ENCODE measurements around the gene CFAP77. TPM values are rescaled to one million over a fixed set of nuclear protein-coding genes. Genes with fewer than 3 reads are reported as not detected.

CFAP77 gene
- total RNA-seq, 6 donors from 2014 or later = 0.78 to 16.7 (median 2.7) TPM; not detected in 1

GRCh38 chr9:132507670-132508469 lies 97.9 kb downstream of the CFAP77 start:
- DNase-seq = peak; percentile 44 to 83
- peak in 1 of 2 donors; percentile 69 for ATAC-seq (ENCODE audit: low FRiP score in 2 of 2)

GRCh38 chr9:132509928-132510874 lies 100.2 kb downstream of the CFAP77 start:
- Histone ChIP-seq H3K9me3 (no peaks in the 10 kb centered on the region), H3K36me3 (no peaks in the 10 kb centered on the region), H3K27me3 (no peaks in the 10 kb centered on the region), H3K4me3 (no peak overlapping the region), H3K27ac (no peak overlapping the region), H3K4me1 (peaks cover 0 to 5% (median 2%) of the 10 kb centered on the region in 4 donors)
- DNase-seq = peak in 1 of 2 donors; percentile 78
- peak in 1 of 2 donors; percentile 53 for ATAC-seq (ENCODE audit: low FRiP score in 2 of 2)
- WGBS, 2 donors = 71 to 72% methylated on average over 18 to 36 of the region's 40 CpGs
- no peak for TF ChIP-seq CTCF (IDR thresholded peaks at IDR 0.05)
- no peak for TF ChIP-seq EP300 (IDR thresholded peaks at IDR 0.05)
- TF ChIP-seq POLR2AphosphoS5 (IDR thresholded peaks at IDR 0.05) = no peak
- TF ChIP-seq POLR2A (IDR thresholded peaks at IDR 0.05) = no peak

More at GRCh38 chr9:132507670-132508469, 97.9 kb downstream of the CFAP77 start:
- TF ChIP-seq CTCF (IDR thresholded peaks at IDR 0.05) (peak; percentile 52 to 74 (median 66)), EP300 (IDR thresholded peaks at IDR 0.05) (no peak), POLR2A (IDR thresholded peaks at IDR 0.05) (no peak), POLR2AphosphoS5 (IDR thresholded peaks at IDR 0.05) (no peak)
- peaks cover 0 to 5% (median 2%) of the 10 kb centered on the region in 4 donors for H3K4me1 ChIP-seq
- no peaks in the 10 kb centered on the region for H3K36me3 ChIP-seq
- H3K9me3 ChIP-seq = no peaks in the 10 kb centered on the region
- H3K4me3 ChIP-seq = no peak overlapping the region
- WGBS, 2 donors = 46 to 52% methylated on average over 19 to 24 of the region's 24 CpGs
- H3K27me3 ChIP-seq = no peaks in the 10 kb centered on the region
- H3K27ac ChIP-seq = no peak overlapping the region

GRCh38 chr9:132511191-132511999 lies 101.4 kb downstream of the CFAP77 start:
- Histone ChIP-seq H3K4me1 (peaks cover 0 to 5% (median 2%) of the 10 kb centered on the region in 4 donors), H3K27ac (no peak overlapping the region), H3K4me3 (no peak overlapping the region), H3K27me3 (no peaks in the 10 kb centered on the region), H3K36me3 (no peaks in the 10 kb centered on the region), H3K9me3 (no peaks in the 10 kb centered on the region)
- ATAC-seq (ENCODE audit: low FRiP score in 2 of 2) (no peak), DNase-seq (peak in 1 of 2 donors; percentile 56)
- WGBS, 2 donors = 83 to 86% methylated on average over 25 of the region's 25 CpGs
- no peak for TF ChIP-seq POLR2AphosphoS5 (IDR thresholded peaks at IDR 0.05)
- no peak for TF ChIP-seq POLR2A (IDR thresholded peaks at IDR 0.05)
- TF ChIP-seq EP300 (IDR thresholded peaks at IDR 0.05) = no peak
- TF ChIP-seq CTCF (IDR thresholded peaks at IDR 0.05) = no peak

GRCh38 chr9:132513416-132513815 lies 103.4 kb downstream of the CFAP77 start:
- no peaks in the 10 kb centered on the region for H3K27me3 ChIP-seq
- WGBS, 2 donors = 80 to 88% methylated on average over 13 to 15 of the region's 15 CpGs
- peak in 1 of 2 donors; percentile 50 for DNase-seq

More at GRCh38 chr9:132513416-132513815, 103.4 kb downstream of the CFAP77 start:
- no peak for TF ChIP-seq EP300 (IDR thresholded peaks at IDR 0.05)
- TF ChIP-seq POLR2A (IDR thresholded peaks at IDR 0.05) = no peak
- no peak for TF ChIP-seq POLR2AphosphoS5 (IDR thresholded peaks at IDR 0.05)
- TF ChIP-seq CTCF (IDR thresholded peaks at IDR 0.05) = no peak
- Histone ChIP-seq H3K4me1 (no peaks in the 10 kb centered on the region), H3K4me3 (no peak overlapping the region), H3K36me3 (no peaks in the 10 kb centered on the region), H3K9me3 (no peaks in the 10 kb centered on the region), H3K27ac (no peak overlapping the region)
- no peak for ATAC-seq (ENCODE audit: low FRiP score in 2 of 2)
